Endothelial cell (in vitro differentiated cells): ENCODE measurements around the gene IGF2BP3. TPM values are rescaled to one million over a fixed set of nuclear protein-coding genes. Genes with fewer than 3 reads are reported as not detected.

Experiments
- DNase-seq: peaks from one replicate; pipeline ENCODE4 v3.0.0; 2021; ENCODE audit warnings: low spot score
- H3K27ac Mint-ChIP-seq: one replicate; pipeline ENCODE4 v1.8.0; 2021; ENCODE audit warnings: mixed read lengths, inconsistent platforms; ENCODE audit not compliant: unreplicated experiment
- H3K27me3 Mint-ChIP-seq: one replicate; pipeline ENCODE4 v1.8.0; 2021; ENCODE audit warnings: mild to moderate bottlenecking, moderate library complexity, mixed read lengths, inconsistent platforms; ENCODE audit not compliant: unreplicated experiment
- H3K36me3 Mint-ChIP-seq: one replicate; pipeline ENCODE4 v1.8.0; 2021; ENCODE audit warnings: mild to moderate bottlenecking, low read depth, mixed read lengths, inconsistent platforms; ENCODE audit not compliant: unreplicated experiment
- H3K4me1 Mint-ChIP-seq: one replicate; pipeline ENCODE4 v1.8.0; 2021; ENCODE audit warnings: mild to moderate bottlenecking, mixed read lengths, inconsistent platforms; ENCODE audit not compliant: unreplicated experiment
- H3K4me3 Mint-ChIP-seq: one replicate; pipeline ENCODE4 v1.8.0; 2021; ENCODE audit warnings: mild to moderate bottlenecking, mixed read lengths, inconsistent platforms; ENCODE audit not compliant: unreplicated experiment
- H3K9me3 Mint-ChIP-seq: one replicate; pipeline ENCODE4 v1.8.0; 2021; ENCODE audit warnings: mixed read lengths, inconsistent platforms; ENCODE audit not compliant: unreplicated experiment
- CTCF ChIP-seq: fragments of 200-600 bp; sonication (generic); IDR thresholded peaks from one replicate; pipeline ENCODE4 v1.5.0; 2021; ENCODE audit warnings: antibody characterized with exemption; ENCODE audit not compliant: unreplicated experiment
- total RNA-seq: library from RNA; stranded (reverse); fragmentation: NEBNext Ultra II Directional; extraction: Animal tissue kit (Norgen Biotek cat#: 25700); gene quantifications from one replicate; pipeline ENCODE4 v1.2.1, GENCODE V29; 2021; ENCODE audit not compliant: unreplicated experiment

Gene IGF2BP3
- total RNA-seq, 1 donor from 2014 or later: 92.8 TPM

GRCh38 chr7:23456093-23456492 is 14.2 kb downstream of the IGF2BP3 start:
- peaks cover 2% of the 10 kb centered on the region for H3K27me3 Mint-ChIP-seq
- DNase-seq: no peak
- H3K27ac Mint-ChIP-seq: no peak overlapping the region
- H3K9me3 Mint-ChIP-seq: no peaks in the 10 kb centered on the region
- H3K4me3 Mint-ChIP-seq: no peak overlapping the region
- no peak for TF ChIP-seq CTCF
- H3K4me1 Mint-ChIP-seq: peaks cover 18% of the 10 kb centered on the region
- H3K36me3 Mint-ChIP-seq: peaks cover 15% of the 10 kb centered on the region

GRCh38 chr7:23454881-23455526 is 15.3 kb downstream of the IGF2BP3 start:
- Mint-ChIP-seq H3K36me3 (peaks cover 15% of the 10 kb centered on the region), H3K4me3 (peak overlapping the region; percentile 8), H3K4me1 (peaks cover 18% of the 10 kb centered on the region), H3K27ac (no peak overlapping the region), H3K9me3 (no peaks in the 10 kb centered on the region), H3K27me3 (peaks cover 2% of the 10 kb centered on the region)
- no peak for TF ChIP-seq CTCF
- no peak for DNase-seq

- Mint-ChIP-seq H3K27ac (no peak overlapping the region), H3K4me1 (peaks cover 13% of the 10 kb centered on the region), H3K4me3 (no peak overlapping the region), H3K36me3 (peaks cover 15% of the 10 kb centered on the region), H3K9me3 (no peaks in the 10 kb centered on the region), H3K27me3 (peaks cover 2% of the 10 kb centered on the region)
- no peak for DNase-seq
- no peak for TF ChIP-seq CTCF
Measured at GRCh38 chr7:23450518-23450917, 19.8 kb downstream of the IGF2BP3 start.

- H3K27ac Mint-ChIP-seq: no peak overlapping the region
- DNase-seq: no peak
- peaks cover 7% of the 10 kb centered on the region for H3K4me1 Mint-ChIP-seq
- H3K9me3 Mint-ChIP-seq: no peaks in the 10 kb centered on the region
- no peak for TF ChIP-seq CTCF
- H3K4me3 Mint-ChIP-seq: no peak overlapping the region
- H3K36me3 Mint-ChIP-seq: peaks cover 11% of the 10 kb centered on the region
- no peaks in the 10 kb centered on the region for H3K27me3 Mint-ChIP-seq
Measured at GRCh38 chr7:23449941-23450340, 20.4 kb downstream of the IGF2BP3 start.

DNA sequence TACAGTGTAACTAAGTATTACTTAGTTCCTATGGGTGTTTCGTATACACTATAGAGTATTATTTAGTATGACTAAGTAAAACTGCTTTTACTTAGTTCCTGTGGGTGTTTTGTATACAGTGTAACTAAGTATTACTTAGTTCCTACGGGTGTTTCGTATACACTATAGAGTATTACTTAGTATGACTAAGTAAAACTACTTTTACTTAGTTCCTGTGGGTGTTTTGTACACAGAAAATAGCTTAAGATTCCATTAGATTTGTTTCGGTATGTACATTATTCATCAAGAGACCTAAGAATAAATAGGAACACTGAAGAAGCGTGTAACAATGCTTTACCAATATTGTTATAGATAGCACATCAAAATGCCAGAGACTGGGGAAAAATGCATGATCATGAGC is 25.0 kb downstream of the IGF2BP3 start:
- Mint-ChIP-seq H3K4me3 (no peak overlapping the region), H3K27me3 (no peaks in the 10 kb centered on the region), H3K27ac (no peak overlapping the region), H3K4me1 (peaks cover 2% of the 10 kb centered on the region), H3K36me3 (peaks cover 4% of the 10 kb centered on the region), H3K9me3 (no peaks in the 10 kb centered on the region)
- no peak for TF ChIP-seq CTCF
- no peak for DNase-seq
